Stimulated activated CD8-positive, alpha-beta memory T cell treated with anti-CD3 and anti-CD28 coated beads, Interleukin-15, amount 100 ng/mL, for 48 hours (primary cell): ENCODE measurements around the gene STK24.
A peak's percentile ranks its signal among the peaks of the same experiment; 100 is the strongest.
"Not testable (repeated sequence)": the region's sequence is repeated elsewhere in the genome, so short reads cannot be mapped to it uniquely, and the experiment has no call there.

Source experiments
- DNase-seq, 2 donors: peaks; one replicate each; pipeline ENCODE4 v3.0.0-alpha.2; 2020; ENCODE audit warnings: low read depth in 2 of 2

The STK24 gene

DNA sequence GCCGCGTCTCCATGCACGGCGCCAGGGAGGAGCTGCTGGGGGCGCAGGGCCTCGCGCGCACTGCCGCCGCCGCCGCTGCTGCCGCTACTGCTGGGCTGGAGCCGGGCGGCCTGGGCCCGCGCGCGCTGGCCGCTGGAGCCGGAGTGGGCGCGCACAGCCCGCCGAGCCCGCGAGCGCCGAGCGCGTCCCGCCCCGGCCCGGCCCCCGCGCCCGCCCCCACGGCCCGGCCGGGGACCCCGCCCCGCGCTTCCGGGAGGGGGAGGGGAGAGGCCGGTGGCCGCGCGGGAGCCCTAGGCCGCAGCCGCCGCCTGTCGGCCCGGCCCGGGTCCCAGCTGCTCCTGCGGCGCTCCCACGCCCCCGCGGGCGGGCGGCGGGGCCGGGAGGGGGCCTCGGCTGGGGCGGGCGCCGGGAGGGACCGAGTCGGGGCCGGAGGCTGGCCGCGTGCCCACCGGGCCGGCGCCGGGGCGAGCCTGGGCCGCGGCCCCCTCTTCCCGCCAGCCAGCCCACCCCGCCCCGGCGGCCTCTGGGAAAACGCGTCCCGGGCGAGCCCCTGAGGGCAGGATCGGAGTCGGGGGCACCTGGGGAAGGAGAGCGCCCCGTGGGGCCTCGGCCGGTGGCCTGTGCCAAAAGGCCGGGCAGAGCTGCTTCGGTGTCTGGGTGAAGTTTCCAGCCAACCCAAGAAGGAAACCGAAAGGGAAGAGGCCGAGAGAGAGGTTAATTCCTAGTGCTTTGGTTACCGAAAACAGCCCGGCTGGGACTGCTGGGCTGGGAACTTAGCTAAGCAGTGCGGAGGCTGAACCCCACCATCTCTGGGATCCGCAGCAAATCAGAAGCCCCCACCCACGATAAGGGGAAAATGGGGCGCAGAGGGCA is at the start of gene STK24:
Gene STK24, minus strand, starts transcription at position 145 of the 873 bp plus-strand sequence. CDS start 321 bp downstream, outside the sequence.
- DNase-seq: peak; percentile 51 to 62

DNA sequence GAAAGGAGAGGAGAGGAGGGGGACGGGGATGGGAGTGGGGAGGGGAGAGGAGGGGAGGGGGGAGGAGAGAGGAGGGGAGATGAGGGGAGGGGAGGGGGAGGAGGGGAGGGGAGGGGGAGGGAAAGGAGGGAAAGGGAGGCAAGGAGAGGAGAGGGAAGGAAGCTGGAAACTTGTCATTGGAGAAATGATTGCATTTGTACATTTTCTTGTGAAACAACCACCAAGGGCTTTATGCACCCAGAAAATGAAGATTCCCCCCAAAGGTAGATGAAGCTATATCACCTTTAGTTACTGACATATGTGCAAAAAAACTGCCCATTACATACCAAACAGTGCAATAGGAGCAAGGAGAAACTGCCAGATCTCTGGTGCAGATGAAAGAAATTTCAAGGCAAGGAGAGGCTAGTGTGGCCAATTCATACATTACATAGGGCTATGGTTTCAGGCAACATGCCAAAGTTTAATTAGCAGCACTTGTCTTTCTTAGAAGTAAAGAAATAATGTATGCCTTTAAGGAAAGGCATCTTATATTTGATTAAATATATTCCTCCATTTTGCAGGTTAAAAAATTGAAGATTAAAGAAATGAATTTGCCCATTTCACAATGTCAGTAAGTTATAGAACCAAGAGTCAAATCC is 49.5 kb upstream of the STK24 start:
- no peak for DNase-seq

DNA sequence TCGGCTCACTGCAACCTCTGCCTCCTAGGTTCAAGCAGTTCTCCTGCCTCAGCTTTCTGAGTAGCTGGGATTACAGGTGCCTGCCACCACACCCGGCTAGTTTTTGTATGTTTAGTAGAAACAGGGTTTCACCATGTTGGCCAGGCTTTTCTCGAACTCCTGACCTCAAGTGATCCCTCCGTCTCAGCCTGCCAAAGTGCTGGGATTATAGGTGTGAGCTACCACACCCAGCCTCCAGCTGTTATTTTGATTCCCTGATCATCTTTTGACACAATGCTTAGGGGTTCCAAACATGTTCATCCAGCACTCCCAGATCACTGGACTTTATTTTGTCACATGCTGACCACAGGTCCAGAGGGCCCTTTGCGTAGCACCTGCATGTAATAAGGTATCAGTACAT is 47.7 kb upstream of the STK24 start:
- not testable (repeated sequence) for DNase-seq

DNA sequence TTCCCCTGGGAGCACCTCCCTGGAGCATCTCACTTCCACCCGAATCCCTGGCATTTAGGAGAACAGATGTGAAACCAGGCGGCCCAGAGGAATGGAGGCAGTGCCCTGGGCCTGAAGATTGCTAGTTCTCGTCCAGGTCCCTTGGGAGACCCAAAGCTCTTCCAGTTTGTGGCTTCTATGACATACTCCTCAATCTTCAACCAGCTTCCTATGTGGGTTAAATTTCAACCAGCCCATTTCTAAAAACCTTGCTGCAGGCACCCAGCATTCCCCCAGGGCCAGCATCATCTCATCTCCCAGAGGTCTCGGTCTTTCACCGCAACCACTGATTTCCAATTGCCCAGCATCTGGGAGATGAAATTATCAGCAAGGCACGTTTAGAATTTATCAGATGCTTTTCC is 46.0 kb upstream of the STK24 start:
- no peak for DNase-seq

DNA sequence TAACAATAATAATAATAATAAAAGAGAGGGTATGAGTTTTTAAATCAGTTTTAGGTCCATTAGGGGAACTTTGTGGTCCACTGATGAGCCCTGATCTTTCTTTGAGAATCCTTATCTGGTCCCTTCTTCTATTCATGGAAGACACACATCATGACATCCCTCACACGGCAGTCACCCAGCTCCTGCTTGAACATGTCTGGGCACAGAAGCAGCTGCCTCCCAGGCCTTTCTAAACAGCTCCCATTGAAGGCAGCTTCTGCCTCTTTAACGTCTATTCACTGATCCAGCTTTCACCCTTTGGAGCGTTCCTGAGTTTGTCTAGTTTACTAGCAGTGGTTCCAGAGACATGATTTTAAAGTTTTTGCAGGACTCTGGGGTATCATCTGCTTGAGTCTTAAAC is 42.6 kb upstream of the STK24 start:
- DNase-seq: no peak

DNA sequence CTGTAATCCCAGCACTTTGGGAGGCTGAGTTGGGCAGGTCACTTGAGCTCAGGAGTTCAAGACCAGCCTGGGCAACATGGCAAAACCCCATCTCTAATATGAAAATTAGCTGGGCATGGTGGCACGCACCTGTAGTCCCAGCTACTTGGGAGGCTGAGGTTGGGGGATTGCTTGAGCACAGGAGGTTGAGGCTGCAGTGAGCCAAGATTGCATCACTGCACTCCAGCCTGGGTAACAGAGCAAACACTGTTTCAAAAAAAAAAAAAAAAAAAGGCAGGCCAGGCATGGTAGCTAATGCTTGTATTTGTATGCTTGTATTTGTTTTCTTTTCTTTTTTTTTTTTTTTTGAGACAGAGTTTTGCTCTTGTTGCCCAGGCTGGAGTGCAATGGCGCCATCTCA is 38.7 kb upstream of the STK24 start:
- not testable (repeated sequence) for DNase-seq

DNA sequence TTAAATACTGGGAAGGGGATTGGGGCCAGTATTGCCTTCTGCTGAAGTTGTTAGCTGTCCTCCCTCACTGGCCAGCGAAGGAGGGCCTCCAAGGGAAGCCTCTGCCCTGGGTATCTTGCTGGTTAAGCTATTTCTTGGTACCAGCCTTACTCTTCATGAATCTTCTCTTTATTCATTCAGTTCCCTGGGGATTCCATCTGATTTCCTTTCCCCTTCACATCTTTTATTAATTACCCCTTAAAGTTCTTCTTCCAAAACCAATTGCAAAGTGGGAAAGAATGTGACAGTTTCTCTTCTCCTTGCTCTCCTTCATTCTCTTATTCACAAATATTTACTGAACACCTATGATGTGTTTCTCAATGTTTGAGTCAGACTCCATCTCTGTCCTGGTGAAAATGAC is 36.7 kb upstream of the STK24 start:
- DNase-seq: no peak

DNA sequence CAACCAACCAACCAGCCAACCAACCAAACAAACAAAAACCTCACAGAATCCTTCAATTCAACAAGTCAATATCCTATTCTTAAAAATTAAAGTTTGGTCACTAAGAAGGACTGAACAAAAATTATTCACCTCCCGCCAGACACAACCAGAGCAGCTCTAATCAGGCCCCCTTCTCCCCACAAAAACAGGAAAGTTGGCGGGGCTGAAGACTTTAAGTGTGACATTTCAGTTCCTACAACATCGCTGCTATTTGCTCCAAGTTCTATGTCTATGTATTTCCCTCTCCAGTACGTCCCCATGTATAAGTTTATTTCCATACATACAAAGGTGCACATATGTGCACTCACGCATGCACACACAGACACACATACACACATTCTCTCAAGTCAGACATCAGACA is 32.8 kb upstream of the STK24 start:
- no peak for DNase-seq

DNA sequence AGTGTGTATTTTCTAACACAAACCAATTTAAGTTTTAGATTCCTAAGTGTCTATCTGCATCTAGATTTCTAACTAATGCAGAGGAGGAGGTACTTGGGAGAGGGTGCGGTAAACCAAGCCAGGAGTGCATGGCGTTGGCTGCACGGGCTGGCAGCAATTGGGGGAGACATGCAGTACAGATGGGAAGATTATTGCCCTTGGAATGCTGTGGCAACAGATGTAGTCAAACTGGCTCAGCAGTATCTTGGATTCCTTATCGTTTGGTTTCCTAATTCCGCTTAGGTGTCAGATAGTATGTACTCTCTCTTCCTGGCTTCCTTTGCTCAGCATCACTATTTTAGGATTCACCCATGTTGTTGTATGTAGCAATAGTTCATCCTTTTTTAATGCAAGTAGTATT is 29.4 kb upstream of the STK24 start:
- DNase-seq: no peak

DNA sequence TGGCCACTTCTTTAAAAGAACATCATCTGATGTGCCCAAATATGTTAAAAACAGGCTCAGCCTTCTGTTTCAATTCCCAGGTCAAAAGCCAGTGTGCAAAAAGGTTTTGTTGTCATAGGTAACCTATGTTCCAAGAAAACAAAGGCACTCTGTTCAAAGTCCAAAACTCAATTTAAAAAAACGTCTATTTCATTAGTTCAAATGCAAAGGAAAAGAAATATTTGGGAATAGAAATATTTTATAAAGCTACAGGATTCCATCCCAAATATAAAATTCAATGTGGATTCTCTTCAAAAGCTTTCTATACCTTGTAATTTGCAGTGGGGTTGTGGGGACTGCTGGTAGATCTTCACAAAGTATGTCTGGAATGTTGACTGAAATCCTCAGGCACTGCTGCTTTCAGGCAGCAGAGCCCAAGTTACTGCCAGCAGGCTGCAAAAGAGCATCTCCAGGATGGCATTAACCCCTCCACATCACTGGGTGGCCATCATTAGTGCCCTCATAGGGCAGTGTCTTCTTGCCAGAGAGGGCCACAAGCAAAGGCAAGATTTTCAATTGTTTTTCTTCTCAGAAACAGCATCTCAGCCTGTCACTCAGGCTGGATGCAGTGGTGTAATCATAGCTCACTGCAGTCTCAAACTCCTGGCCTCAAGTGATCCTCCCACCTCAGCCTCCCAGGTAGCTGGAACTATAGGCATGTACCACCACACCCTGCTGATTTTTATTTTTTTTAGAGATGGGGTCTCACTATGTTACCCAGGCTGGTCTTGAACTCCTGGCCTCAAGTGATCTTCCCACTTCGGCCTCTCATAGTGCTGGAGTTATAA is 22.8 kb upstream of the STK24 start:
- DNase-seq: no peak

DNA sequence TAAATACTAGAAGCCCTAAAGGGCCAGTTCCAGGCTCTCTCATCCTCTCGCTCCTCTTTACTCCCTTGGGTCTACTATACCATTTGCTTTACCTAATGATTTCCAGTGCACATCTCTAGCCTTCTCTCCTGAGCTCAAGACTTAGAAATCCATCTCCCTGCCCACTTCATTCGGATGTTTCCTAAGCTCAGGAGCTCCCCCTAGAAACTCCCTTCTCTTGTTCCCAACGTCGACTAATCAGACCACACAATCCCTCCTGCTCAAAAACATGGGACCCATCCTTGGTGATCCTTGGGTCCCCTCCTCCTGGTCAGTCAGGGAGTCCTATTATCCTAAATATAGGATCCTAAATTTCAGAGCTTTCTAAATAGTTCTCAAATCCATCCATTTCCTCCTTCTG is 21.1 kb upstream of the STK24 start:
- DNase-seq: no peak

DNA sequence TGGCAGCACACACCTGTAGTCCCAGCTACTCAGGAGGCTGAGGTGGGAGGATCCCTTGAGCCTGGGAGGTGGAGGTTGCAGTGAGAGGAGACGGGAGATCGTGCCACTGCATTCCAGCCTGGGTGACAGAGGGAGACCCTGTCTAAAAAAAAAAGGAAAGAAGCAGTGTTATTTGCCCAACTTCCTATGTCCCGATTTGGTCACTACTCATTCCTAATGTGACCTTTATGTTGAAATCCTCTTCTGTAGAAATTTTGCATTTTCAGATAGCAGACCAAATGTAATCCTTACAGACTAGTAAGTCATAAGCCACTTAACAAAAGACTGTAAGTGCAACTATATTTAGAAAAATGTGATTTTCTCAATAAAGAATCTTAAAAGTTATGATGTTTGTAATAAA is 18.2 kb upstream of the STK24 start:
- DNase-seq: no peak

DNA sequence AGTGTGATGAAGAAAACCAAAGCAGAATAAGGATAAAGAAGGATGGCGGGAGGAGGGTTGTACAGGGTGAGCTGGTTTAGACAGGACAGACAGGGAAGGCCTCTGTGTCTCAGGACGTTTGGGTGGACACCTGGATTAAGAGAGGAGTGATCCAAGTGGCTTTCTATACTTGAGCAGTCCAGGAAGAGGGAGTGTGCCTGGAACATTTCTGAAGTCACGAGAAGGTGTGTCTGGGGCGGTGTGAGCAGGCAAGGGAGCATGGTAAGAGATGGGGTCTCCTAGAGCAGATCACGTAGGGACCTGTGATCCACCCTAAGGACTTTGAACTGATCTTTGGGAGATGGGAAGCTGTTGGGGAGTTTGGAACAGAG is 15.4 kb upstream of the STK24 start:
- DNase-seq: no peak

DNA sequence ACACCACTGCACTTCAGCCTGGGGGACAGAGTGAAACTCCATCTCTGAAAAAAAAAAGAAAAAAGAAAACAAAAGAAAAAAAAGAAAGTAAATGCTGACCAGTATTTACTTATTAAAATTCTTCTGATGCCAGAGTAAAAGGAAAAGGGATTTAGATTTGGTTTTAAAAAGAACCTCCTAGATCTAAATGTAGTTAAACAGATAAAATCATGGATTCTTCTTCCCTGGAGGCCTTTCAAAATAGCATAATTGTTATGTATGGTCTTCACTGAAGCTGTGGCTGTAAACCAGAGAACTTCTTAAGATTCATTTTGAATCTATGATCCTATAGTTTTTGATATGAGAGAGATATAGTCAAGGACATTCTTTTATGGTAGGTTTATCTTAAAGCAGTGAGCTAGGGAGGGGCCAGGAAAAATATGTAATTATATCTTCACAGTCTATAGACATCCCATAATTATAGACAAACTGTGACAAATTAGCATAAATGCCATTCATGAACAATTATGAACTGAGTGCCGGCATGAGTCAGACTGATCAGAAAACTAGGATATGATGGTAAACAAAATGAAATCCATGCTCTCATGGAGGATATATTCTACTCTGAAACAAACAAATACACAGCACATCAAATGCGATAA is 14.9 kb upstream of the STK24 start:
- no peak for DNase-seq

DNA sequence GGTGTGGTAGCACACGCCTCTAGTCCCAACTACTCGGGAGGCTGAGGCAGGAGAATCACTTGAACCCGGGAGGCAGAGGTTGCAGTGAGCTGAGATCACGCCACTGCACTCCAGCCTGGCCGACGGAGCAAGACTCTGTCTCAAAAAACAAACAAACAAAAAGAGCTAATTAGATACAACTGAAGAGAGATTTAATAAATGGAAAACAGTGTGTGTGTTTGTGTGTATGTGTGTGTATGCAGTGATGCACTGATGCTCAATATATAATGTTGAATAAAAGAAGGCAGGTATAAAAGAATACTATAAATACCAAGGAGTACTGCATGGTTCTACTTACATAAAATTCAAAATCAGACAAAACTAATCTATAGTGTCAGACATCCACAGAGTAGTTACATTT is 13.6 kb upstream of the STK24 start:
- not testable (repeated sequence) for DNase-seq

DNA sequence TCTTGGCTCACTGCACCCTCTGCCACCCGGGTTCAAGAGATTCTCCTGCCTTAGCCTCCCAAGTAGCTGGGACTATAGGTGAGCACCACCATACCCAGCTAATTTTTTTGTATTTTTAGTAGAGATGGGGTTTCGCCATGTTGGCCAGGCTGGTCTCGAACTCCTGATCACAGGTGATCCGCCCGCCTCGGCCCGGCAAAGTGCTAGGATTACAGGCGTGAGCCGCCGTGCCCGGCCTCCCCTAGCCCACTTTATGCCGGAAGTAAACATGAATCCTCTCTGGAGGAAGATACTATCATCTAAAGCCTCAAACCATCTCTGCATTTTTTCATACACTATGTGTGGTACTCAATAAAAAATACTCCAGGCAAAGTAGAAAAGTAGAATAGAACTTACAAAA is 12.6 kb upstream of the STK24 start:
- not testable (repeated sequence) for DNase-seq

DNA sequence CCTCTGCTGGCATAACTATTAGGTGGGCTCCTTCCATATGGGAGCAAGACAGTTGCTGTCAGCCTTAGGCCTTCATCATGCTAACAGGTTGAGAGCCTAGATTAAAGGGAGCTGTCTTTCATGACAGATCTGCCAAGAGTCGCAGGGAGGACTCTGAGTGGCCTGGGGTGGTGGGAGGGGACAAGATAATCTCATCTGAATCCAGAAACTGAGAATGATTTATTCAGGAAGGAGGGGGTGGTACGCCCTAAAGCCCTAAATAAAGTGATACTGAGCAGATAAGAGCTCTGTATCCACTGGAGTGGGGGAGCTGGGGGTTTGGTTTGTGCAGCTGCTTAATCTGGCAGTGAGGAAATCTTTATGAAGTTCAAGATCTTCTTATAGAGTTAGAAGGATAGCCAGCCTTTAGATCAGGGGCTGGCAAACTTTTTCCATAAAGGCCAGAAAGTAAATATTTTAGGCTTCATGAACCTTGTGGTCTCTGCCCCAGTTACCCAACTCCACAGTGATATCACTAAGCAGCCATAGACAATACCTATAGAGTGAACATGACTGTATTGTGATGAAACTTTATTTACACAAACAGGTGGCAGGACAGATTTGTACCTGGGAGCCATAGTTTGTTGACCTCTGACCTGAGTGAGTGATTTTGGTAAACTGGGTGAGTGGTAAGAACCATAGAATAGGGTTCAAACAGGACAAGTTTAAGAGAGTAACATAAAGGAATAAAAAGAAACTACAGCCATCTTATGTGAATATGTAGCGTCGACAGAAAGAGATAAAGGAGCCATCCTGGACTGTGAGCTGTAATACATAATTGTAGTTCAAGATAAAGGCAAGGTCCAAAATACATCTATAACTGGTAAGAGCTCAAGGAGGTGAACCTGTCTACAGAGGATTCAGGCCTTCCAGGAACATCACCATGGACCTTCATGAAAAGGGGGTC is 9.8 kb upstream of the STK24 start:
- no peak for DNase-seq

DNA sequence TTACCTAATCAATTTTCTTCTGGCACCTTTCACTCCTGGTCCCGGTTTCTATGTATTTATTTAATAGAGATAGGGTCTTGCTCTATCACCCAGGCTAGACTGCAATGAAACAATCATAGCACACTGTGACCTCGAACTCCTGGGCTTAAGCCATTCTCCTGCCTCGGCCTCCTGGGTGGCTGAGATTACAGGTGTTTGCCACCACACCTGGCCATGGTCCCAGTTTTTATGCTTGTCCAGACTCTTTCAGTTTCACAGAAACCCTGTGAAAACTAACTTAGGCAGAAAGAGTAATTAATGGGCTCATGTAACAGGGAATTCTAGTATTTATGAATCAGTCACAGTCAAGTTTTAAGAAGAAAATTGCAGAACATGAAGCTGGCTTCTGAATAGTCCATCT is 9.0 kb upstream of the STK24 start:
- no peak for DNase-seq

DNA sequence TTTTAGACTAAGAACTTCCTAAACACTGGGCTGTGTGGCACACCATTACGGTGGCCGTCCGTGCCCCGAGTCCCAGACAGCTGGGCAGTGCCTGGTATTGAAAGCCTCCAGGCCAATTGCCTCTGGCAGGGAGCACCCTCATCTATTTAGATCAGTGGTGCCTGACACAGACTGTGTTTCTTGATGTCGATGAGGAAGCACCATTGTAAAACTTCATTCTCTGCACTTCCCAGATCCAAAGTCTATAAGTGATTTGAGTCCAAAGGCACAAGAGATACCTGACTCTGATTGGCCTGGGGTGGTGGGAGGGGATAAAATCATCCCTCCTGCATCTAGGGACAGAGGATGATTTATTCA is 8.5 kb upstream of the STK24 start:
- no peak for DNase-seq

DNA sequence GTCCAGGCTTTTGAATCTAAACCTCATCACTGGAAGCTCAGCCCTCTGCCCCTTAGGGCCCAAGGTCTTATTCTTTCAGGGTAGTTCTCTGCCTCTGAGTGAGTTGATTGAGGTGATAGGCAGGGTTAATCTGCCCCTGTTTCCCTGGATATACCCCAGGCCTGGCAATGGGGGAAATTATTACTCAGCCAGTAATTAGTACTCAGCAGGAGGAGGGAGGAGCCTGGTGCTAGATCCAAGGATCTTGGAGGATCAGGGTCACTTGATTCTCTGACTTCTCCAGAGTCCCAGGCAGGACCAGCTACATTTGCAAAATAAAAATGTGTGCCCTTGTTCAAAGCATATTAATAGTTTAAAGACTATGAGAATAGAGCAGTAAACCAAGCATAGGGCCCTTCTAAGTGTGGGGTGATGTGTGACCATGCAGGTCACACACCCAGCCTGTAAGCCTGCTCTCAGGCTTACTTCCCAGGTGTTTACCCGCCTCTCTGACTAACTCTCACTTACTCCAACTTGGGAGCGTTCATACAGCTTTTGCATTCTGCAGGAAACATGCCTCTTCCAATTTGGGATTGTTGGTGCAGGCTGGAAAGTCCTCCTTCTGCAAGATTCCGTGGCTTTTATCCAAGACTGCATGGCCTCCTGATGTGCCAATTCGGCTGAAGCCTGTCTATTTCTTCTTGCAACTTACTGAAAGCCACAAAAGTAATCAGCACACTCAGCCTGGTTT is 7.9 kb upstream of the STK24 start:
- DNase-seq: no peak
